ENCODE measurements around the gene FAM234B. TPM values are rescaled to one million over a fixed set of nuclear protein-coding genes. Genes with fewer than 3 reads are reported as not detected.

The FAM234B gene
- total RNA-seq, 4 donors from 2014 or later, result 4.7 to 6.5 (median 5.5) TPM

- no peaks in the 10 kb centered on the region for H3K9me3 ChIP-seq
- H3K27me3 ChIP-seq, result no peaks in the 10 kb centered on the region
- no peak overlapping the region for H3K27ac ChIP-seq
- ATAC-seq, result no peak
- 92 to 100% methylated on average over 1 of the region's 1 CpG for WGBS, 2 donors (ENCODE audit: low coverage in 1 of 2)
- H3K36me3 ChIP-seq, result peaks cover 0 to 68% of the 10 kb centered on the region in 2 donors
- no peak for TF ChIP-seq POLR2AphosphoS5 (IDR thresholded peaks at IDR 0.05)
- no peak for TF ChIP-seq POLR2A (IDR thresholded peaks at IDR 0.05)
- no peak for TF ChIP-seq EP300 (IDR thresholded peaks at IDR 0.05)
- no peak for TF ChIP-seq CTCF (IDR thresholded peaks at IDR 0.05)
- no peak overlapping the region for H3K4me3 ChIP-seq
- H3K4me1 ChIP-seq, result no peaks in the 10 kb centered on the region
Observed at GRCh38 chr12:13067322-13067721, 23.1 kb downstream of the FAM234B start.

DNA sequence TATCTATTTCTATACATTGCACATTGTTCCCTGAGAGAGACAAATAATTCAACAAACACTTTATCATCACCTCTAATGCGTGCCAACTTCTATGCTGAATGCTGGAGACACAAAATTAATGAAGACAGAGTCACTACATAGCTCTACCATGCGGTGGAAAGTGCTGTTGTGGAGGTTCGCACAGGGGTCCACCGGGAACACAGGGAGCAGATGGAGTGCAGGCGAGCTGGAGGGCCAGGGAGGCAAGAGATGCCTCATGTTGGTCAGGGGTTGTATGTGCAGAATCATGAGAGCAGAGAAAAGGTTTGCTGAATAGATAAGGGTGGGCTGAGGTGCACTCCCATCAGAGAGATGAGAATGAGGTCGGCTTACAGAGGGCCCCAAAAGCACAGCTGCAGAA, 25.2 kb downstream of the FAM234B start:
- 74 to 96% methylated on average over 5 to 6 of the region's 6 CpGs for whole genome bisulfite sequencing, 2 donors (ENCODE audit: low coverage in 1 of 2)
- H3K9me3 ChIP-seq, result no peaks in the 10 kb centered on the region
- H3K27me3 ChIP-seq, result no peaks in the 10 kb centered on the region
- peaks cover 0 to 73% of the 10 kb centered on the region in 2 donors for H3K36me3 ChIP-seq
- ATAC-seq, result no peak
- no peak overlapping the region for H3K27ac ChIP-seq
- H3K4me1 ChIP-seq, result no peaks in the 10 kb centered on the region
- no peak overlapping the region for H3K4me3 ChIP-seq
- TF ChIP-seq POLR2AphosphoS5 (IDR thresholded peaks at IDR 0.05) (no peak), POLR2A (IDR thresholded peaks at IDR 0.05) (no peak)

GRCh38 chr12:13071305-13072280, 27.4 kb downstream of the FAM234B start:
- TF ChIP-seq CTCF (IDR thresholded peaks at IDR 0.05), result no peak
- no peak for TF ChIP-seq POLR2AphosphoS5 (IDR thresholded peaks at IDR 0.05)
- no peaks in the 10 kb centered on the region for H3K27me3 ChIP-seq
- WGBS, 2 donors (ENCODE audit: low coverage in 1 of 2), result 63 to 83% methylated on average over 4 to 8 of the region's 10 CpGs
- no peak overlapping the region for H3K27ac ChIP-seq
- H3K4me1 ChIP-seq, result no peaks in the 10 kb centered on the region
- H3K4me3 ChIP-seq, result no peak overlapping the region
- ATAC-seq, result no peak
- H3K36me3 ChIP-seq, result peaks cover 0 to 91% of the 10 kb centered on the region in 2 donors
- no peaks in the 10 kb centered on the region for H3K9me3 ChIP-seq

- ATAC-seq, result no peak
- no peaks in the 10 kb centered on the region for H3K4me1 ChIP-seq
- TF ChIP-seq POLR2AphosphoS5 (IDR thresholded peaks at IDR 0.05), result no peak
- TF ChIP-seq CTCF (IDR thresholded peaks at IDR 0.05), result no peak
- TF ChIP-seq POLR2A (IDR thresholded peaks at IDR 0.05), result no peak
- TF ChIP-seq EP300 (IDR thresholded peaks at IDR 0.05), result no peak
- H3K27me3 ChIP-seq, result no peaks in the 10 kb centered on the region
- 42 to 53% methylated on average over 3 of the region's 3 CpGs for WGBS, 2 donors (ENCODE audit: low coverage in 1 of 2)
- H3K36me3 ChIP-seq, result peaks cover 0 to 80% of the 10 kb centered on the region in 2 donors
- no peaks in the 10 kb centered on the region for H3K9me3 ChIP-seq
- H3K4me3 ChIP-seq, result no peak overlapping the region
- H3K27ac ChIP-seq, result no peak overlapping the region
Observed at GRCh38 chr12:13073173-13073572, 29.0 kb downstream of the FAM234B start.

DNA sequence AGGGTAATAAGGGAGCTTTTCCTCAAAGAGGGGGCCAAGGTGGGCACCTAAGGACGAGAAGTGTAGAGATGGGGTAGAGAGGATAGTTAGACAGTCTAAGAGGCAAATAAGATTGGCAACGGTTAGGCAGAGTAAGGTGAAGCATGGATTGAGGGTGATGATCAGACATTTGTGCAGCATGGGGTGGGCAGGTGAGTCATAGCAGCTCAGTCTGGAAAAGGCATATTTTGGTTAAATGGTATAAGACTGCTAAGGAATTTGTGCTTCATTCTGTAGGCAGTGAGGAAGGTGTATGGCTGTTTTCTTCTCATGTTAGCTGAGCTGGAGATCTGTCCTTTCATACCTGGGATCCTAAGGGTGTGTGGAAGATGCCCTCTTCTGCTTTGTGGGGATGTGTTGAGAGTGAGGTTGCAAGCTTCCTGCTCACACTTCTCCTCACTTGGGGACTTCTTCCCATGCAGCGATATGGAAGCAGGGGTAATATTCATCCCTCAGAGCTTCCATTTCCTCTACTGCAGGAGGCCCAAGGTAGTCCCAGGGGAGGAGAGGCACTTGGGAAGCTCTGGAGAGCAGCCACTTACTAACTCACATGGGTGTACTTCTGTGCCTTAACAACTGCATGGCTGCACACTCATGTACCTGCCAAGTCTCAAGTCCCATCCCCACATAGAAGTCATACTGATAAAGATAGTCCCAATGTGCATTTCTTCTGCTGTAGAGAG, 30.4 kb downstream of the FAM234B start:
- no peak for ATAC-seq
- Histone ChIP-seq H3K27me3 (no peaks in the 10 kb centered on the region), H3K27ac (no peak overlapping the region), H3K9me3 (no peaks in the 10 kb centered on the region), H3K4me1 (no peaks in the 10 kb centered on the region), H3K4me3 (no peak overlapping the region), H3K36me3 (peaks cover 0 to 71% of the 10 kb centered on the region in 2 donors)
- TF ChIP-seq POLR2AphosphoS5 (IDR thresholded peaks at IDR 0.05), result no peak
- 88 to 93% methylated on average over 3 of the region's 3 CpGs for WGBS, 2 donors (ENCODE audit: low coverage in 1 of 2)

All from gastroesophageal sphincter (tissue), 4 donors.